Small intestine (tissue), 7 donors: ENCODE results near the gene ST8SIA1. TPM values are rescaled to one million over a fixed set of nuclear protein-coding genes. Genes with fewer than 3 reads are reported as not detected.

Experiments used
- DNase-seq, 2 donors: peaks; one replicate each; pipeline versions ENCODE4 v3.0.0 to v3.0.0-alpha.2; 2013
- FAIRE-seq: peaks from 2 replicates; lab custom pipeline; 2012; peaks lifted over from hg19 to GRCh38; lab: Jason Lieb, UNC
- H3K27ac ChIP-seq, 3 donors: one replicate each; pipeline ENCODE4 v1.5.1; 2013; ENCODE audit warnings: low read length in 2 of 3, mild to moderate bottlenecking in 2 of 3, control low read depth in 1 of 3, inconsistent platforms in 1 of 3, low read depth in 1 of 3, moderate library complexity in 1 of 3
- H3K27me3 ChIP-seq, 3 donors: one replicate each; pipeline ENCODE4 v1.6.1; 2013; ENCODE audit warnings: low read length in 3 of 3, inconsistent platforms in 1 of 3; ENCODE audit not compliant: control insufficient read depth in 3 of 3, insufficient read depth in 3 of 3
- H3K36me3 ChIP-seq, 3 donors: one replicate each; pipeline ENCODE4 v1.6.1; 2013; ENCODE audit warnings: low read length in 3 of 3, inconsistent platforms in 1 of 3, low read depth in 1 of 3, mild to moderate bottlenecking in 1 of 3, moderate library complexity in 1 of 3; ENCODE audit not compliant: control insufficient read depth in 3 of 3, insufficient read depth in 2 of 3
- H3K4me1 ChIP-seq, 3 donors: one replicate each; pipeline ENCODE4 v1.6.1; 2013; ENCODE audit warnings: low read length in 2 of 3, inconsistent platforms in 1 of 3, low read depth in 1 of 3, mild to moderate bottlenecking in 1 of 3, moderate library complexity in 1 of 3; ENCODE audit not compliant: control insufficient read depth in 3 of 3, insufficient read depth in 2 of 3
- H3K4me3 ChIP-seq, 3 donors: one replicate each; pipeline ENCODE4 v1.5.1; 2013; ENCODE audit warnings: low read length in 3 of 3, control low read depth in 1 of 3, inconsistent platforms in 1 of 3, low read depth in 1 of 3, mild to moderate bottlenecking in 1 of 3, moderate library complexity in 1 of 3
- H3K9me3 ChIP-seq, 2 donors: one replicate each; pipeline ENCODE4 v1.6.1; 2013; ENCODE audit warnings: low read depth in 1 of 2, low read length in 1 of 2; ENCODE audit not compliant: control insufficient read depth in 2 of 2, insufficient read depth in 1 of 2
- WGBS, 3 donors: extraction: QIAGEN DNeasy Blood & Tissue Kit; methylation state at CpG; one replicate each; pipeline ENCODE4 v1.1.7; 2013; 5-methylcytosine and 5-hydroxymethylcytosine counted together
- polyA plus RNA-seq, 4 donors: library from polyadenylated mRNA; stranded (reverse) in 3 of 4; unstranded in 1 of 4; fragments of 200-250 nt in 3 of 4; fragments of 120-200 nt in 1 of 4; gene quantifications; one replicate each; pipeline versions ENCODE4 v1.2.1 to v1.2.3, GENCODE V29; 2013
- donor health status: healthy with polysubstance abuse.
- donor health status: control.
- donor health status: control.
- donor health status: Bipolar disorder and iron deficiency.
- donor health status: healthy.

ST8SIA1 gene
- polyA plus RNA-seq, 4 donors = 0.81 to 1.4 (median 1.4) TPM; not detected in 1

GRCh38 chr12:22256041-22256441 lies 78.5 kb downstream of the ST8SIA1 start:
- Histone ChIP-seq H3K4me1 (peaks cover 0 to 6% (median 0%) of the 10 kb centered on the region in 3 donors), H3K36me3 (no peaks in the 10 kb centered on the region), H3K27me3 (peaks cover 0 to 3% (median 0%) of the 10 kb centered on the region in 3 donors), H3K4me3 (no peak overlapping the region), H3K9me3 (no peaks in the 10 kb centered on the region), H3K27ac (peak overlapping the region in 2 of 3 donors; percentile 2 to 49)
- FAIRE-seq = no peak
- 63 to 79% (median 76%) methylated on average over 7 of the region's 7 CpGs for WGBS, 3 donors
- DNase-seq = no peak

GRCh38 chr12:22255097-22255496 lies 79.4 kb downstream of the ST8SIA1 start:
- peaks cover 0 to 3% (median 0%) of the 10 kb centered on the region in 3 donors for H3K27me3 ChIP-seq
- peak in 1 of 2 donors; percentile 8 for DNase-seq
- FAIRE-seq = no peak
- H3K36me3 ChIP-seq = no peaks in the 10 kb centered on the region
- H3K27ac ChIP-seq = no peak overlapping the region
- H3K4me3 ChIP-seq = no peak overlapping the region
- H3K9me3 ChIP-seq = no peaks in the 10 kb centered on the region
- 43 to 54% (median 46%) methylated on average over 11 of the region's 11 CpGs for WGBS, 3 donors
- peaks cover 0 to 6% (median 0%) of the 10 kb centered on the region in 3 donors for H3K4me1 ChIP-seq

DNA sequence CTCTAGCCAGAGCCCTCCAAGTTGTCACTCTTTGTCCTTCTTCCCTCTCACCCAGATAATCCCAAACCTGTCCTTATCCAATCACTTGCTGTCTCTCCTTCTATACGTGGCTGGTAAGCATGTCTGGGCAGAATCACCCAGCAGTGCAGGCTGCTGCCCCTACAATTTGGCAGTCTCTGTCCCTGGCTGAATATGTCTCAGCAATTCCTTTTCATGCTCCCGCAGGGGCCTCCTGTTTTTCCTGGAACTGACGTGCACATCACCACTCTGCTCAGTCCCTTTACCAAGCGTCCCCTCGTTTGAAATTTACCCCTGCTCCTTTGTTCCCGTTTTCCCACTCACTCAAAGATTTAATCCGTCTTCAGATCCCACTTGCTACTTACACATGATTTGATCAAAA lies 80.0 kb downstream of the ST8SIA1 start:
- H3K27me3 ChIP-seq = peaks cover 0 to 3% (median 0%) of the 10 kb centered on the region in 3 donors
- H3K4me3 ChIP-seq = no peak overlapping the region
- FAIRE-seq (no peak), DNase-seq (no peak)
- WGBS, 3 donors = 59 to 78% (median 74%) methylated on average over 7 of the region's 7 CpGs
- H3K9me3 ChIP-seq = no peaks in the 10 kb centered on the region
- no peaks in the 10 kb centered on the region for H3K36me3 ChIP-seq
- peaks cover 0 to 6% (median 0%) of the 10 kb centered on the region in 3 donors for H3K4me1 ChIP-seq
- H3K27ac ChIP-seq = no peak overlapping the region

GRCh38 chr12:22252057-22252456 lies 82.5 kb downstream of the ST8SIA1 start:
- FAIRE-seq (no peak), DNase-seq (no peak)
- Histone ChIP-seq H3K4me3 (no peak overlapping the region), H3K36me3 (no peaks in the 10 kb centered on the region), H3K27ac (no peak overlapping the region), H3K9me3 (no peaks in the 10 kb centered on the region), H3K4me1 (peaks cover 0 to 6% (median 0%) of the 10 kb centered on the region in 3 donors), H3K27me3 (peaks cover 0 to 3% (median 0%) of the 10 kb centered on the region in 3 donors)
- 80 to 89% (median 88%) methylated on average over 3 of the region's 3 CpGs for WGBS, 3 donors

GRCh38 chr12:22250762-22251161 lies 83.7 kb downstream of the ST8SIA1 start:
- DNase-seq = no peak
- peaks cover 0 to 2% (median 0%) of the 10 kb centered on the region in 3 donors for H3K4me1 ChIP-seq
- no peak overlapping the region for H3K4me3 ChIP-seq
- H3K27me3 ChIP-seq = peaks cover 0 to 3% (median 0%) of the 10 kb centered on the region in 3 donors
- H3K27ac ChIP-seq = no peak overlapping the region
- H3K9me3 ChIP-seq = no peaks in the 10 kb centered on the region
- no peaks in the 10 kb centered on the region for H3K36me3 ChIP-seq
- WGBS, 3 donors = 39 to 54% (median 54%) methylated on average over 2 of the region's 2 CpGs
- no peak for FAIRE-seq

- FAIRE-seq = no peak
- Histone ChIP-seq H3K36me3 (no peaks in the 10 kb centered on the region), H3K4me1 (no peaks in the 10 kb centered on the region), H3K27me3 (no peaks in the 10 kb centered on the region), H3K4me3 (no peak overlapping the region), H3K27ac (no peak overlapping the region), H3K9me3 (no peaks in the 10 kb centered on the region)
- whole genome bisulfite sequencing, 3 donors = 68 to 83% (median 70%) methylated on average over 3 of the region's 3 CpGs
- no peak for DNase-seq
These were observed 85.9 kb downstream of the ST8SIA1 start for GRCh38 chr12:22248571-22249115.

- H3K4me3 ChIP-seq = no peak overlapping the region
- no peak for DNase-seq
- FAIRE-seq = no peak
These were observed 86.4 kb downstream of the ST8SIA1 start for GRCh38 chr12:22248121-22248520.

DNA sequence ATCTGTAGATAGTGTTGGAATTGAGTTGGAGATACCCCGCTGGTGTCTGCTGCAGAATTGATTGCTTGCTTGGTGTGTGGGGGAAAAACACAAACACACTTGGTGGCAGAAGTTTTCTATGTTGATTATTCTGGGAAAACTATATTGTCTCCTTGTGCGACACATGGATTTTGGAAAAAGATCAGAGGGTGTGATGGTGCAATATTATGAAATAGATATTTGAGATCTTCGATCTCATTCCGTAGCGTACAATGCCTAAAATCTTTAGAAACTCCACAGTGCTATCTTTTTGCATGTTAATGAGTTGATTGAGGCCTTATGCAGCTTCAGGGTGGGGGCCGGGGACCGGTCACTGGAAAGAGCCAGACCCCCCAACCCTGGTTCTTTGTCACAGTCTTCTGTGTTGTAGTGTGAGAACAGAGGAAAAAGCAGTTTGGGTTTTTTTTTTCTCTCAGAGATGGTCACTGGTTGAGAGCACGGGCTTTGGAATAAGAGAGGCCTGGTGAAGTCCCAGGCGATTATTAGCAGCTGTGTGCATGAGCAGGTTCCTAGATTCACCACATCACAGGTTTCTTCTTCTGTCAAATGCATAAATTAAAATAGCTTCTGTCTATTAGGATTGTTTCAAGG lies 88.2 kb downstream of the ST8SIA1 start:
- no peaks in the 10 kb centered on the region for H3K9me3 ChIP-seq
- no peaks in the 10 kb centered on the region for H3K27me3 ChIP-seq
- no peaks in the 10 kb centered on the region for H3K4me1 ChIP-seq
- no peak overlapping the region for H3K4me3 ChIP-seq
- no peak for FAIRE-seq
- H3K27ac ChIP-seq = no peak overlapping the region
- no peak for DNase-seq
- no peaks in the 10 kb centered on the region for H3K36me3 ChIP-seq
- 72 to 86% (median 76%) methylated on average over 9 of the region's 9 CpGs for WGBS, 3 donors

More at GRCh38 chr12:22248121-22248520, 86.4 kb downstream of the ST8SIA1 start:
- H3K9me3 ChIP-seq = no peaks in the 10 kb centered on the region
- no peaks in the 10 kb centered on the region for H3K4me1 ChIP-seq
- H3K36me3 ChIP-seq = no peaks in the 10 kb centered on the region
- no peaks in the 10 kb centered on the region for H3K27me3 ChIP-seq
- 67 to 79% (median 75%) methylated on average over 6 of the region's 6 CpGs for WGBS, 3 donors
- no peak overlapping the region for H3K27ac ChIP-seq
